H1 (cell line): ENCODE results near the gene ERVV-1. TPM values are rescaled to one million over a fixed set of nuclear protein-coding genes. Genes with fewer than 3 reads are reported as not detected.

Experiments used
- CEBPB ChIP-seq: IDR thresholded peaks from 2 replicates; pipeline ENCODE4 v1.6.1; 2012; ENCODE audit warnings: low read depth, low read length
- KDM5A ChIP-seq: fragments of 200-600 bp; IDR thresholded peaks from 2 replicates; pipeline ENCODE4 v1.7.1; 2012; ENCODE audit warnings: mild to moderate bottlenecking, low read length, inconsistent platforms, mixed read lengths
- SIRT6 ChIP-seq: IDR thresholded peaks from one replicate; pipeline ENCODE4 v1.7.1; 2012; ENCODE audit warnings: low read length, inconsistent platforms
- SP2 ChIP-seq: IDR thresholded peaks from 2 replicates; pipeline ENCODE4 v1.6.1; 2012; ENCODE audit warnings: mild to moderate bottlenecking, low read length, inconsistent platforms
- polyA plus RNA-seq, 7 experiments: library from polyadenylated mRNA; depleted of rRNA in 3 of 7; stranded (reverse) in 5 of 7; unstranded in 2 of 7; fragments of >200 nt in 5 of 7; fragments of 200-250 nt in 2 of 7; gene quantifications; 1 replicate in 5 of 7; 2 replicates in 1 of 7; 4 replicates in 1 of 7; pipeline versions ENCODE4 v1.2.1 to v1.2.3, GENCODE V29; 2011 to 2013; ENCODE audit warnings: missing spikeins in 2 of 7, mixed read lengths in 2 of 7
- total RNA-seq: library from RNA; stranded (reverse); fragmentation: NEBNext Ultra II Directional; extraction: Animal tissue kit (Norgen Biotek cat#: 25700); gene quantifications from 2 replicates; pipeline ENCODE4 v1.2.1, GENCODE V29; 2021

The ERVV-1 gene
- total and polyA plus RNA-seq, 2 of the 8 experiments (the other 6 are each of a cell fraction or from before 2014, with no cell fraction given), result not detected

DNA sequence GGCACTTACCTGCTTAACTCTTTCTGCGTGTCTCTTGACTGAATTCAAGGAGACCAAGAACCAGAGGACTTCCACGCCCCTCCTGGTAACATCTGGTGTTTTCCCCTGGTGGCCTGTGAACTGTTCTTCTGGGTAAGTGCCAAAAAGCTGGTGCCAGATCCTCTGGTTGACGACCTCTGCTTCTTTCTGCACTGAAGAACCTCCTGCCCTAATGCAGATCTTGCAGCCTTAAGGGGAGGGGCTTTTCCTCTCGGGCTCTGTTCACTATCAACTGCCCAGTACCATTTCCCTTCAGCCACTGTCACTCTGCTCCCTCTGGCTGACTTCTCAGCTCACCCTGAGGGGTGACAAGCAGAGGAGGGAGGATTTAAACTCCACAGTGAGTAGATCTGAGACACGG lies 6.1 kb upstream of the ERVV-1 start (continued):
- TF ChIP-seq SP2, result no peak
- TF ChIP-seq KDM5A, result no peak
- TF ChIP-seq CEBPB, result no peak
- TF ChIP-seq SIRT6, result no peak
- TF ChIP-seq, all 59 proteins: peak for 0
